HUES64 (cell line): ENCODE measurements around the gene STEAP3.

Experiments used
- H3K27ac ChIP-seq: 2 replicates; pipeline ENCODE4 v1.7.0; 2013; ENCODE audit warnings: low read depth, low read length, inconsistent platforms
- H3K27me3 ChIP-seq: 2 replicates; pipeline ENCODE4 v1.6.1; 2013; ENCODE audit warnings: mild to moderate bottlenecking, low read length; ENCODE audit not compliant: insufficient read depth
- H3K36me3 ChIP-seq: 2 replicates; pipeline ENCODE4 v1.6.1; 2013; ENCODE audit warnings: mild to moderate bottlenecking, low read length; ENCODE audit not compliant: insufficient read depth
- H3K4me1 ChIP-seq: 2 replicates; pipeline ENCODE4 v1.6.1; 2013; ENCODE audit warnings: mild to moderate bottlenecking, low read length, moderate library complexity; ENCODE audit not compliant: insufficient read depth
- H3K4me3 ChIP-seq: 2 replicates; pipeline ENCODE4 v1.5.1; 2013; ENCODE audit warnings: mild to moderate bottlenecking, low read length, moderate library complexity
- H3K9ac ChIP-seq: 2 replicates; pipeline ENCODE4 v1.6.1; 2013; ENCODE audit warnings: mild to moderate bottlenecking, low read depth, low read length
- H3K9me3 ChIP-seq: 2 replicates; pipeline ENCODE4 v1.6.1; 2013; ENCODE audit warnings: low read depth, low read length; ENCODE audit not compliant: insufficient read depth
- WGBS: fragments of 150-250, 120-280 bp; methylation state at CpG from one replicate; pipeline ENCODE4 v1.1.7; 2013; ENCODE audit warnings: missing lambda C conversion rate; 5-methylcytosine and 5-hydroxymethylcytosine counted together

Gene STEAP3

GRCh38 chr2:119289093-119289492 is 65.5 kb downstream of the STEAP3 start:
- Histone ChIP-seq H3K9me3 (no peaks in the 10 kb centered on the region), H3K27me3 (no peaks in the 10 kb centered on the region), H3K4me3 (no peak overlapping the region), H3K36me3 (no peaks in the 10 kb centered on the region), H3K9ac (no peak overlapping the region), H3K27ac (no peak overlapping the region), H3K4me1 (no peaks in the 10 kb centered on the region)
- 93% methylated on average over 11 of the region's 11 CpGs for WGBS

- H3K9me3 ChIP-seq = no peaks in the 10 kb centered on the region
- no peaks in the 10 kb centered on the region for H3K36me3 ChIP-seq
- H3K27me3 ChIP-seq = no peaks in the 10 kb centered on the region
- no peak overlapping the region for H3K4me3 ChIP-seq
- no peak overlapping the region for H3K27ac ChIP-seq
- H3K4me1 ChIP-seq = no peaks in the 10 kb centered on the region
- H3K9ac ChIP-seq = no peak overlapping the region
- 89% methylated on average over 5 of the region's 6 CpGs for WGBS
Observed at GRCh38 chr2:119289642-119290041, 66.0 kb downstream of the STEAP3 start.

- Histone ChIP-seq H3K27me3 (no peaks in the 10 kb centered on the region), H3K9ac (no peak overlapping the region), H3K9me3 (no peaks in the 10 kb centered on the region), H3K4me1 (no peaks in the 10 kb centered on the region), H3K36me3 (no peaks in the 10 kb centered on the region), H3K27ac (no peak overlapping the region), H3K4me3 (no peak overlapping the region)
- WGBS = 29% methylated on average over 15 of the region's 15 CpGs
Observed at GRCh38 chr2:119290859-119291587, 67.4 kb downstream of the STEAP3 start.

- Histone ChIP-seq H3K4me3 (no peak overlapping the region), H3K9me3 (no peaks in the 10 kb centered on the region), H3K36me3 (no peaks in the 10 kb centered on the region), H3K4me1 (no peaks in the 10 kb centered on the region), H3K27me3 (no peaks in the 10 kb centered on the region), H3K9ac (no peak overlapping the region), H3K27ac (no peak overlapping the region)
- WGBS = 88% methylated on average over 8 of the region's 8 CpGs
Observed at GRCh38 chr2:119291588-119292167, 68.0 kb downstream of the STEAP3 start.

- H3K4me3 ChIP-seq = no peak overlapping the region
- no peak overlapping the region for H3K9ac ChIP-seq
- H3K9me3 ChIP-seq = no peaks in the 10 kb centered on the region
- H3K4me1 ChIP-seq = no peaks in the 10 kb centered on the region
- H3K27ac ChIP-seq = no peak overlapping the region
- H3K27me3 ChIP-seq = no peaks in the 10 kb centered on the region
- H3K36me3 ChIP-seq = no peaks in the 10 kb centered on the region
- 42% methylated on average over 8 of the region's 8 CpGs for WGBS
Observed at GRCh38 chr2:119292226-119292625, 68.6 kb downstream of the STEAP3 start.

- Histone ChIP-seq H3K4me1 (no peaks in the 10 kb centered on the region), H3K36me3 (no peaks in the 10 kb centered on the region), H3K27me3 (no peaks in the 10 kb centered on the region), H3K27ac (no peak overlapping the region), H3K4me3 (no peak overlapping the region), H3K9ac (no peak overlapping the region), H3K9me3 (no peaks in the 10 kb centered on the region)
- WGBS = 93% methylated on average over 2 of the region's 2 CpGs
Observed at GRCh38 chr2:119293254-119293653, 69.6 kb downstream of the STEAP3 start.

GRCh38 chr2:119293900-119294299 is 70.3 kb downstream of the STEAP3 start:
- Histone ChIP-seq H3K9ac (no peak overlapping the region), H3K27me3 (no peaks in the 10 kb centered on the region), H3K4me1 (no peaks in the 10 kb centered on the region), H3K9me3 (no peaks in the 10 kb centered on the region), H3K36me3 (no peaks in the 10 kb centered on the region), H3K4me3 (no peak overlapping the region), H3K27ac (no peak overlapping the region)
- 83% methylated on average over 7 of the region's 7 CpGs for WGBS

GRCh38 chr2:119294671-119295070 is 71.0 kb downstream of the STEAP3 start:
- no peak overlapping the region for H3K4me3 ChIP-seq
- 92% methylated on average over 14 of the region's 14 CpGs for WGBS
- H3K27me3 ChIP-seq = no peaks in the 10 kb centered on the region
- H3K27ac ChIP-seq = no peak overlapping the region
- no peak overlapping the region for H3K9ac ChIP-seq
- H3K9me3 ChIP-seq = no peaks in the 10 kb centered on the region
- no peaks in the 10 kb centered on the region for H3K4me1 ChIP-seq
- H3K36me3 ChIP-seq = no peaks in the 10 kb centered on the region

- Histone ChIP-seq H3K4me1 (no peaks in the 10 kb centered on the region), H3K36me3 (no peaks in the 10 kb centered on the region), H3K27ac (no peak overlapping the region), H3K9ac (no peak overlapping the region), H3K4me3 (no peak overlapping the region), H3K9me3 (no peaks in the 10 kb centered on the region), H3K27me3 (no peaks in the 10 kb centered on the region)
- WGBS = 90% methylated on average over 10 of the region's 10 CpGs
Observed at GRCh38 chr2:119295688-119296375, 72.2 kb downstream of the STEAP3 start.

GRCh38 chr2:119301413-119301812 is 77.8 kb downstream of the STEAP3 start:
- Histone ChIP-seq H3K9me3 (no peaks in the 10 kb centered on the region), H3K4me3 (no peak overlapping the region), H3K9ac (no peak overlapping the region), H3K36me3 (no peaks in the 10 kb centered on the region), H3K4me1 (peaks cover 33% of the 10 kb centered on the region), H3K27ac (no peak overlapping the region; the same call in 1 of the 2 replicates), H3K27me3 (no peaks in the 10 kb centered on the region)
- 82% methylated on average over 5 of the region's 6 CpGs for WGBS

GRCh38 chr2:119304847-119305246 is 81.2 kb downstream of the STEAP3 start:
- WGBS = 57% methylated on average over 1 of the region's 2 CpGs
- H3K27me3 ChIP-seq = no peaks in the 10 kb centered on the region
- H3K9ac ChIP-seq = no peak overlapping the region

More at GRCh38 chr2:119304847-119305246, 81.2 kb downstream of the STEAP3 start:
- Histone ChIP-seq H3K4me3 (no peak overlapping the region), H3K9me3 (no peaks in the 10 kb centered on the region), H3K4me1 (peaks cover 38% of the 10 kb centered on the region), H3K27ac (no peak overlapping the region), H3K36me3 (no peaks in the 10 kb centered on the region)
